GM12878 (cell line): ENCODE measurements around the gene USP51. TPM values are rescaled to one million over a fixed set of nuclear protein-coding genes. Genes with fewer than 3 reads are reported as not detected.
"Not testable (repeated sequence)": the region's sequence is repeated elsewhere in the genome, so short reads cannot be mapped to it uniquely, and the experiment has no call there.

Experiments
- ATAC-seq: fragments of 200-7000 bp; cut with Tn5 transposase; 3 replicates; pipeline ENCODE4 v1.9.1; 2020; ENCODE audit warnings: mild to moderate bottlenecking, moderate library complexity
- BruUV-seq: library from RNA; stranded (reverse); fragments of 400-500 nt; replicated peaks from 2 replicates; lab custom pipeline; 2021; lab: Mats Ljungman, UMichigan
- CTCF ChIA-PET: fragments of 300-600 bp; sonication (Branson Sonifier 250); formaldehyde crosslinking; extraction: SDS; loops from one replicate; lab custom pipeline; 2021; ENCODE audit warnings: inconsistent platforms; lab: Yijun Ruan, JAX
- POLR2A ChIA-PET: fragments of 350-600 bp; formaldehyde crosslinking; extraction: SDS; loops from one replicate; lab custom pipeline; 2021; ENCODE audit warnings: inconsistent platforms; lab: Charles Lee
- RAD21 ChIA-PET: fragments of 300-600 bp; sonication (Branson Sonifier 250); formaldehyde crosslinking; loops from one replicate; lab custom pipeline; 2023; ENCODE audit warnings: antibody characterized with exemption; ENCODE audit not compliant: unreplicated experiment; lab: Charles Lee
- SMC1A ChIA-PET: fragments of 300-600 bp; sonication (Branson Sonifier 250); formaldehyde crosslinking; loops from one replicate; lab custom pipeline; 2023; ENCODE audit not compliant: unreplicated experiment, uncharacterized antibody; lab: Charles Lee
- DNase-seq: peaks from one replicate; pipeline ENCODE4 v3.0.0-alpha.2; 2011; ENCODE audit warnings: low read depth, low spot score
- FAIRE-seq: peaks from 3 replicates; lab custom pipeline; 2011; peaks lifted over from hg19 to GRCh38; lab: Jason Lieb, UNC
- H2AFZ ChIP-seq: 2 replicates; pipeline ENCODE4 v1.6.0; 2011; ENCODE audit warnings: low read depth, low read length, control low read depth; ENCODE audit not compliant: control insufficient read depth
- H3K27ac ChIP-seq: 2 replicates; pipeline ENCODE4 v1.5.1; 2011; ENCODE audit warnings: control low read depth; ENCODE audit not compliant: control insufficient read depth, insufficient read depth
- H3K27me3 ChIP-seq, 2 experiments: replicated peaks in 1 of 2; 2 replicates each; pipeline versions ENCODE4 v1.6.0 to v1.6.1; 2011; ENCODE audit warnings: low read length in 1 of 2; ENCODE audit not compliant: control insufficient read depth in 2 of 2, insufficient read depth in 2 of 2
- H3K36me3 ChIP-seq, 2 experiments: 2 replicates each; pipeline ENCODE4 v1.5.1; 2011; ENCODE audit warnings: low read length in 1 of 2; ENCODE audit not compliant: control insufficient read depth in 2 of 2, insufficient read depth in 2 of 2
- H3K4me1 ChIP-seq: 2 replicates; pipeline ENCODE4 v1.6.1; 2011; ENCODE audit warnings: mild to moderate bottlenecking, low read length, moderate library complexity, mixed read lengths; ENCODE audit not compliant: control insufficient read depth, insufficient read depth
- H3K4me2 ChIP-seq: 2 replicates; pipeline ENCODE4 v1.6.0; 2011; ENCODE audit warnings: control low read depth; ENCODE audit not compliant: control insufficient read depth, insufficient read depth
- H3K4me3 ChIP-seq: fragments of 200-600 bp; sonication (generic); 2 replicates; pipeline ENCODE4 v1.5.1; 2016
- H3K79me2 ChIP-seq: 2 replicates; pipeline ENCODE4 v1.6.0; 2011; ENCODE audit warnings: low read length; ENCODE audit not compliant: control insufficient read depth, insufficient read depth
- H3K9ac ChIP-seq: 2 replicates; pipeline ENCODE4 v1.8.0; 2011; ENCODE audit warnings: low read length, control low read depth, mixed read lengths; ENCODE audit not compliant: control insufficient read depth, insufficient read depth
- H3K9me3 ChIP-seq: replicated peaks from 3 replicates; pipeline ENCODE4 v1.5.1; 2011; ENCODE audit warnings: mild to moderate bottlenecking, low read length; ENCODE audit not compliant: control insufficient read depth, insufficient read depth
- H4K20me1 ChIP-seq: 2 replicates; pipeline ENCODE4 v1.6.0; 2011; ENCODE audit not compliant: control insufficient read depth, insufficient read depth
- BCL3 ChIP-seq: IDR thresholded peaks from 2 replicates; pipeline ENCODE4 v1.6.1; 2011; ENCODE audit warnings: borderline replicate concordance, low read depth, mild to moderate bottlenecking, moderate library complexity, low read length; ENCODE audit not compliant: insufficient read depth, poor library complexity, severe bottlenecking
- CHD2 ChIP-seq: IDR thresholded peaks from 2 replicates; pipeline ENCODE4 v1.6.1; 2011; ENCODE audit warnings: low read depth, low read length, improper control_type of control experiment, borderline replicate concordance
- EED ChIP-seq: sonication (generic); IDR thresholded peaks from 2 replicates; pipeline ENCODE4 v1.6.1; 2016; ENCODE audit warnings: antibody characterized with exemption, low read depth
- EGR1 ChIP-seq, 2 experiments: IDR thresholded peaks; 1 replicate in 1 of 2; 2 replicates in 1 of 2; pipeline ENCODE4 v1.6.1; 2011 to 2012; ENCODE audit warnings: low read depth in 2 of 2, low read length in 2 of 2, borderline replicate concordance in 1 of 2, mild to moderate bottlenecking in 1 of 2, moderate library complexity in 1 of 2
- EP300 ChIP-seq, 2 experiments: fragments of 150-350 bp in 1 of 2; IDR thresholded peaks; 2 replicates each; pipeline ENCODE4 v1.6.1; 2011 to 2012; ENCODE audit warnings: low read depth in 2 of 2, low read length in 2 of 2, borderline replicate concordance in 1 of 2, improper control_type of control experiment in 1 of 2, inconsistent platforms in 1 of 2; ENCODE audit not compliant: control insufficient read depth in 1 of 2
- KDM1A ChIP-seq: fragments of 200-600 bp; sonication (generic); IDR thresholded peaks from 2 replicates; pipeline ENCODE4 v1.6.1; 2016; ENCODE audit warnings: borderline replicate concordance
- MEF2A ChIP-seq: IDR thresholded peaks from 2 replicates; pipeline ENCODE4 v1.6.1; 2011; ENCODE audit warnings: low read depth, mild to moderate bottlenecking, low read length, moderate library complexity; ENCODE audit not compliant: insufficient read depth
- MEF2B ChIP-seq: fragments of 450-650 bp; IDR thresholded peaks from 2 replicates; pipeline ENCODE4 v1.6.1; 2018; ENCODE audit warnings: mild to moderate bottlenecking, moderate library complexity; ENCODE audit not compliant: partially characterized antibody, poor library complexity, severe bottlenecking
- NFYA ChIP-seq: IDR thresholded peaks from 2 replicates; pipeline ENCODE4 v1.6.1; 2011; ENCODE audit warnings: low read depth, mild to moderate bottlenecking, low read length, improper control_type of control experiment, borderline replicate concordance
- POU2F2 ChIP-seq: IDR thresholded peaks from 3 replicates; pipeline ENCODE4 v1.6.1; 2011; ENCODE audit warnings: low read depth, mild to moderate bottlenecking, low read length, borderline replicate concordance
- RCOR1 ChIP-seq: conservative IDR thresholded peaks from 2 replicates; pipeline ENCODE4 v1.6.1; 2012; ENCODE audit warnings: low read depth, low read length, improper control_type of control experiment
- USF2 ChIP-seq: IDR thresholded peaks from 2 replicates; pipeline ENCODE4 v1.6.1; 2011; ENCODE audit warnings: low read depth, low read length, improper control_type of control experiment, borderline replicate concordance
- WGBS: methylation state at CpG from one replicate; pipeline ENCODE4 v1.1.6; 2016; ENCODE audit warnings: low lambda C conversion rate; ENCODE audit not compliant: insufficient replicate concordance, insufficient coverage; ENCODE audit errors: missing lambda C conversion rate; 5-methylcytosine and 5-hydroxymethylcytosine counted together
- in situ Hi-C: fragments of 300-500 bp; cut with MboI; formaldehyde crosslinking; loops from 9 replicates; pipeline ENCODE4 v1.14.3; 2018; ENCODE audit warnings: mixed read lengths
- intact Hi-C: fragments of 100-400 bp; cut with micrococcal nuclease; formaldehyde crosslinking; loops from one replicate; pipeline ENCODE4 v1.14.2; 2022; ENCODE audit not compliant: unreplicated experiment
- polyA plus RNA-seq, 11 experiments: library from polyadenylated mRNA; depleted of rRNA in 4 of 11; unstranded in 6 of 11; stranded (reverse) in 5 of 11; fragments of >200 nt; fragmentation: Nextera tagmentation in 4 of 11; fragmentation: Illumina TruSeq in 1 of 11; extraction: Ambion mirVana in 4 of 11; extraction: Trizol in 1 of 11; gene quantifications; 1 replicate in 1 of 11; 2 replicates in 10 of 11; pipeline versions ENCODE4 v1.2.1 to v1.2.3, GENCODE V29; 2011 to 2016; ENCODE audit warnings: inconsistent platforms in 2 of 11, missing spikeins in 2 of 11, low read depth in 1 of 11
- total RNA-seq, 4 experiments: library from RNA; depleted of rRNA in 3 of 4; stranded (reverse); fragments of >200 nt in 3 of 4; fragmentation: Illumina TruSeq in 1 of 4; extraction: Trizol in 1 of 4; gene quantifications; 2 replicates each; pipeline versions ENCODE4 v1.2.1 to v1.2.3, GENCODE V29; 2013 to 2021

Gene USP51
- total and polyA plus RNA-seq, 10 of the 15 experiments (the other 5 are each of a cell fraction or from before 2014, with no cell fraction given): 0.52 to 1.7 (median 1.2) TPM

GRCh38 chrX:55480390-55481062, 9.1 kb downstream of the USP51 start (continued):
- TF ChIP-seq BCL3 (no peak), MEF2B (no peak), USF2 (no peak), POU2F2 (no peak), EED (no peak), RCOR1 (no peak), NFYA (no peak), EP300 (IDR thresholded peaks at IDR 0.05; ENCODE audit: borderline replicate concordance in 1 of 2, control insufficient read depth in 1 of 2, low read depth in 2 of 2, low read length in 2 of 2) (no peak), KDM1A (no peak), EGR1 (IDR thresholded peaks at IDR 0.05; ENCODE audit: borderline replicate concordance in 1 of 2, low read depth in 2 of 2, low read length in 2 of 2) (no peak), CHD2 (no peak), MEF2A (no peak)

DNA sequence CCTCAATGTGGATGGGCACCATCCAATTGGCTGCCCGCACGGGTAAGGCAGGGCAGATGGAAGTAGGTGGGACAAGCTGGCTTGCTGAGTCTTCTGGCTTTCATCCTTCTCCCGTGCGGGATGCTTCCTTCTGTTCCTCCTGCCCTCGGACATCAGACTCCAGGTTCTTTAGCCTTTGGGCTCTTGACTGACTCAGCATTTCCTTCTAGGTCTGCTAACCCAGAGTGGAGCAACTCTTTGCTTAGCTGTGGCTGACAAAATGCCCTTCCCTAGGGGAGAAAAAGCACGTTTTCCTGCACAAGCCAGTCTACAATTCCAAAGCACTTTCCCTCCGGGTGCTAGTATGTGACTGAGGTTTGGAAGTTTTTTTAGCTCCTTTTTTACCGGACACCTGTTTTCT, 9.7 kb downstream of the USP51 start:
- H3K9ac ChIP-seq, POLR2A ChIA-PET, ATAC-seq, RAD21 ChIA-PET, intact Hi-C loops, H3K9me3 ChIP-seq, SMC1A ChIA-PET, CTCF ChIA-PET, H2AFZ ChIP-seq, H3K4me3 ChIP-seq, H4K20me1 ChIP-seq, DNase-seq, FAIRE-seq, H3K4me2 ChIP-seq, BruUV-seq, H3K4me1 ChIP-seq, H3K27me3 ChIP-seq, H3K36me3 ChIP-seq, H3K79me2 ChIP-seq, H3K27ac ChIP-seq: not testable (repeated sequence)
- WGBS: 48% methylated on average over 4 of the region's 8 CpGs
- in situ Hi-C loops: loop anchor here (25.0 kb wide), 1 partner anchor 757 kb away; the partner anchor contains the start of gene KLF8

DNA sequence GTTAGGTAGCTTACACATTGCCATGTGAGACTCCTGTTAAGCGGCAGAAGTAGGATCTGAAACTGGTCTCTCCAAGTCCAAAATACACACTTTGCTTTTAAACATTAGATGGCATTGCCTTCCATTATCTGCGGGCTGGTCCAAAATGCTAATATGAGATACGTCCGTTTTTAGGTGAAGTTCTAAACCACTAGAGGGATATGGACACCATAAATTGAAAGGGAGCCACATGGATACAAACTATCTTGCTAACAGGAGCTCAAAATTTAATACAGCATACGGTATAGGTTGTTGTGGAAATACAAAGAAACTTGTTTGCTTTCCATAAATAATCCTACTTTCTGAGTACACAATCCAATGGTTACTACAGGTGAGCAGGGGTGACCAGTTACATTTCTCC, 23.9 kb downstream of the USP51 start:
- WGBS: no CpG with 5 or more reads among the region's 5 CpGs
- DNase-seq, H3K36me3 ChIP-seq, ATAC-seq, POLR2A ChIA-PET, H3K9me3 ChIP-seq, H3K9ac ChIP-seq, H3K79me2 ChIP-seq, H3K27me3 ChIP-seq, H4K20me1 ChIP-seq, H3K4me3 ChIP-seq, intact Hi-C loops, in situ Hi-C loops, H3K27ac ChIP-seq, H3K4me2 ChIP-seq, H2AFZ ChIP-seq, H3K4me1 ChIP-seq, CTCF ChIA-PET, RAD21 ChIA-PET, SMC1A ChIA-PET, BruUV-seq: not testable (repeated sequence)
- FAIRE-seq: peak; percentile 13
